GM12878 (cell line): ENCODE data around the gene SMOC2. TPM values are rescaled to one million over a fixed set of nuclear protein-coding genes. Genes with fewer than 3 reads are reported as not detected.

Source experiments
- ATAC-seq: fragments of 200-7000 bp; cut with Tn5 transposase; 3 replicates; pipeline ENCODE4 v1.9.1; 2020; ENCODE audit warnings: mild to moderate bottlenecking, moderate library complexity
- BruUV-seq: library from RNA; stranded (reverse); fragments of 400-500 nt; replicated peaks from 2 replicates; lab custom pipeline; 2021; lab: Mats Ljungman, UMichigan
- CTCF ChIA-PET: fragments of 300-600 bp; sonication (Branson Sonifier 250); formaldehyde crosslinking; extraction: SDS; loops from one replicate; lab custom pipeline; 2021; ENCODE audit warnings: inconsistent platforms; lab: Yijun Ruan, JAX
- POLR2A ChIA-PET: fragments of 350-600 bp; formaldehyde crosslinking; extraction: SDS; loops from one replicate; lab custom pipeline; 2021; ENCODE audit warnings: inconsistent platforms; lab: Charles Lee
- RAD21 ChIA-PET: fragments of 300-600 bp; sonication (Branson Sonifier 250); formaldehyde crosslinking; loops from one replicate; lab custom pipeline; 2023; ENCODE audit warnings: antibody characterized with exemption; ENCODE audit not compliant: unreplicated experiment; lab: Charles Lee
- SMC1A ChIA-PET: fragments of 300-600 bp; sonication (Branson Sonifier 250); formaldehyde crosslinking; loops from one replicate; lab custom pipeline; 2023; ENCODE audit not compliant: unreplicated experiment, uncharacterized antibody; lab: Charles Lee
- DNase-seq: peaks from one replicate; pipeline ENCODE4 v3.0.0-alpha.2; 2011; ENCODE audit warnings: low read depth, low spot score
- FAIRE-seq: peaks from 3 replicates; lab custom pipeline; 2011; peaks lifted over from hg19 to GRCh38; lab: Jason Lieb, UNC
- H2AFZ ChIP-seq: 2 replicates; pipeline ENCODE4 v1.6.0; 2011; ENCODE audit warnings: low read depth, low read length, control low read depth; ENCODE audit not compliant: control insufficient read depth
- H3K27ac ChIP-seq: 2 replicates; pipeline ENCODE4 v1.5.1; 2011; ENCODE audit warnings: control low read depth; ENCODE audit not compliant: control insufficient read depth, insufficient read depth
- H3K27me3 ChIP-seq, 2 experiments: replicated peaks in 1 of 2; 2 replicates each; pipeline versions ENCODE4 v1.6.0 to v1.6.1; 2011; ENCODE audit warnings: low read length in 1 of 2; ENCODE audit not compliant: control insufficient read depth in 2 of 2, insufficient read depth in 2 of 2
- H3K36me3 ChIP-seq, 2 experiments: 2 replicates each; pipeline ENCODE4 v1.5.1; 2011; ENCODE audit warnings: low read length in 1 of 2; ENCODE audit not compliant: control insufficient read depth in 2 of 2, insufficient read depth in 2 of 2
- H3K4me1 ChIP-seq: 2 replicates; pipeline ENCODE4 v1.6.1; 2011; ENCODE audit warnings: mild to moderate bottlenecking, low read length, moderate library complexity, mixed read lengths; ENCODE audit not compliant: control insufficient read depth, insufficient read depth
- H3K4me2 ChIP-seq: 2 replicates; pipeline ENCODE4 v1.6.0; 2011; ENCODE audit warnings: control low read depth; ENCODE audit not compliant: control insufficient read depth, insufficient read depth
- H3K4me3 ChIP-seq: fragments of 200-600 bp; sonication (generic); 2 replicates; pipeline ENCODE4 v1.5.1; 2016
- H3K79me2 ChIP-seq: 2 replicates; pipeline ENCODE4 v1.6.0; 2011; ENCODE audit warnings: low read length; ENCODE audit not compliant: control insufficient read depth, insufficient read depth
- H3K9ac ChIP-seq: 2 replicates; pipeline ENCODE4 v1.8.0; 2011; ENCODE audit warnings: low read length, control low read depth, mixed read lengths; ENCODE audit not compliant: control insufficient read depth, insufficient read depth
- H3K9me3 ChIP-seq: replicated peaks from 3 replicates; pipeline ENCODE4 v1.5.1; 2011; ENCODE audit warnings: mild to moderate bottlenecking, low read length; ENCODE audit not compliant: control insufficient read depth, insufficient read depth
- H4K20me1 ChIP-seq: 2 replicates; pipeline ENCODE4 v1.6.0; 2011; ENCODE audit not compliant: control insufficient read depth, insufficient read depth
- BCL3 ChIP-seq: IDR thresholded peaks from 2 replicates; pipeline ENCODE4 v1.6.1; 2011; ENCODE audit warnings: borderline replicate concordance, low read depth, mild to moderate bottlenecking, moderate library complexity, low read length; ENCODE audit not compliant: insufficient read depth, poor library complexity, severe bottlenecking
- DPF2 ChIP-seq: fragments of 450-650 bp; IDR thresholded peaks from 2 replicates; pipeline ENCODE4 v1.6.1; 2017; ENCODE audit warnings: mild to moderate bottlenecking
- IRF5 ChIP-seq: fragments of 450-650 bp; IDR thresholded peaks from 2 replicates; pipeline ENCODE4 v1.6.1; 2017; ENCODE audit warnings: borderline replicate concordance
- JUNB ChIP-seq: IDR thresholded peaks from 2 replicates; pipeline ENCODE4 v1.6.1; 2016; ENCODE audit warnings: antibody characterized with exemption, mild to moderate bottlenecking
- KLF5 ChIP-seq: fragments of 450-650 bp; IDR thresholded peaks from 2 replicates; pipeline ENCODE4 v1.6.1; 2014; ENCODE audit warnings: mild to moderate bottlenecking; ENCODE audit not compliant: partially characterized antibody
- MEF2A ChIP-seq: IDR thresholded peaks from 2 replicates; pipeline ENCODE4 v1.6.1; 2011; ENCODE audit warnings: low read depth, mild to moderate bottlenecking, low read length, moderate library complexity; ENCODE audit not compliant: insufficient read depth
- MLLT1 ChIP-seq: fragments of 450-650 bp; IDR thresholded peaks from 2 replicates; pipeline ENCODE4 v1.6.1; 2016; ENCODE audit warnings: mild to moderate bottlenecking
- MTA3 ChIP-seq: IDR thresholded peaks from 2 replicates; pipeline ENCODE4 v1.6.1; 2012; ENCODE audit warnings: low read length, inconsistent platforms, borderline replicate concordance
- MYB ChIP-seq: fragments of 150-350 bp; IDR thresholded peaks from 2 replicates; pipeline ENCODE4 v1.6.1; 2014; ENCODE audit warnings: mild to moderate bottlenecking, low read depth, low read length, borderline replicate concordance
- NR2C2 ChIP-seq: IDR thresholded peaks from 2 replicates; pipeline ENCODE4 v1.6.1; 2011; ENCODE audit warnings: borderline replicate concordance, low read depth; ENCODE audit not compliant: control insufficient read depth, insufficient read length
- PML ChIP-seq: IDR thresholded peaks from 2 replicates; pipeline ENCODE4 v1.6.1; 2012; ENCODE audit warnings: low read length, inconsistent platforms
- PRDM15 ChIP-seq: fragments of 450-650 bp; formaldehyde crosslinking; IDR thresholded peaks from 2 replicates; pipeline ENCODE4 v1.4.0; 2020; ENCODE audit warnings: mild to moderate bottlenecking, moderate library complexity
- SIN3A ChIP-seq: IDR thresholded peaks from 2 replicates; pipeline ENCODE4 v1.6.1; 2012; ENCODE audit warnings: low read depth, low read length, improper control_type of control experiment
- TCF7 ChIP-seq: IDR thresholded peaks from 2 replicates; pipeline ENCODE4 v1.6.1; 2014; ENCODE audit warnings: antibody characterized with exemption, borderline replicate concordance
- WGBS: methylation state at CpG from one replicate; pipeline ENCODE4 v1.1.6; 2016; ENCODE audit warnings: low lambda C conversion rate; ENCODE audit not compliant: insufficient replicate concordance, insufficient coverage; ENCODE audit errors: missing lambda C conversion rate; 5-methylcytosine and 5-hydroxymethylcytosine counted together
- in situ Hi-C: fragments of 300-500 bp; cut with MboI; formaldehyde crosslinking; loops from 9 replicates; pipeline ENCODE4 v1.14.3; 2018; ENCODE audit warnings: mixed read lengths
- intact Hi-C: fragments of 100-400 bp; cut with micrococcal nuclease; formaldehyde crosslinking; loops from one replicate; pipeline ENCODE4 v1.14.2; 2022; ENCODE audit not compliant: unreplicated experiment
- polyA plus RNA-seq, 11 experiments: library from polyadenylated mRNA; depleted of rRNA in 4 of 11; unstranded in 6 of 11; stranded (reverse) in 5 of 11; fragments of >200 nt; fragmentation: Nextera tagmentation in 4 of 11; fragmentation: Illumina TruSeq in 1 of 11; extraction: Ambion mirVana in 4 of 11; extraction: Trizol in 1 of 11; gene quantifications; 1 replicate in 1 of 11; 2 replicates in 10 of 11; pipeline versions ENCODE4 v1.2.1 to v1.2.3, GENCODE V29; 2011 to 2016; ENCODE audit warnings: inconsistent platforms in 2 of 11, missing spikeins in 2 of 11, low read depth in 1 of 11
- total RNA-seq, 4 experiments: library from RNA; depleted of rRNA in 3 of 4; stranded (reverse); fragments of >200 nt in 3 of 4; fragmentation: Illumina TruSeq in 1 of 4; extraction: Trizol in 1 of 4; gene quantifications; 2 replicates each; pipeline versions ENCODE4 v1.2.1 to v1.2.3, GENCODE V29; 2013 to 2021

Gene SMOC2
- total and polyA plus RNA-seq, 10 of the 15 experiments (the other 5 are each of a cell fraction or from before 2014, with no cell fraction given): 0.10 to 0.12 TPM; not detected in 8

GRCh38 chr6:168716581-168716980 lies 275.6 kb downstream of the SMOC2 start (continued):
- TF ChIP-seq BCL3: no peak
- TF ChIP-seq NR2C2: no peak
- TF ChIP-seq JUNB: no peak
- no peak for TF ChIP-seq KLF5
- no peak for TF ChIP-seq DPF2
- TF ChIP-seq MEF2A: no peak
- no peak for TF ChIP-seq TCF7
- TF ChIP-seq MYB: no peak

- CTCF ChIA-PET: no interaction called here
- no peaks in the 10 kb centered on the region for H3K27me3 ChIP-seq
- H3K4me2 ChIP-seq: no peak overlapping the region
- no peaks in the 10 kb centered on the region for H3K36me3 ChIP-seq
- POLR2A ChIA-PET: no interaction called here
- H4K20me1 ChIP-seq: no peaks in the 10 kb centered on the region
- H2AFZ ChIP-seq: no peak overlapping the region
- H3K27ac ChIP-seq: no peak overlapping the region
- 64% methylated on average over 22 of the region's 22 CpGs for WGBS
- no peaks in the 10 kb centered on the region for H3K79me2 ChIP-seq
- SMC1A ChIA-PET: no interaction called here
- FAIRE-seq (no peak), ATAC-seq (no peak), DNase-seq (no peak)
- in situ Hi-C loops: no loop called here
- RAD21 ChIA-PET: no interaction called here
- no peaks in the 10 kb centered on the region for H3K4me1 ChIP-seq
- H3K9me3 ChIP-seq: no peaks in the 10 kb centered on the region
- H3K9ac ChIP-seq: no peak overlapping the region
- BruUV-seq: no TSS peak
- intact Hi-C loops: no loop called here
- no peak overlapping the region for H3K4me3 ChIP-seq
- TF ChIP-seq MLLT1 (no peak), PRDM15 (no peak), IRF5 (no peak), SIN3A (no peak), MTA3 (no peak), PML (no peak)
Observed at GRCh38 chr6:168717491-168717890, 276.5 kb downstream of the SMOC2 start.
